DMS153 treated with DMSO at 0.1 percent for 48 hours (cell line): ENCODE data around the gene POLD4.

Experiments
- DNase-seq: peaks from one replicate; lab custom pipeline; 2025; ENCODE audit not compliant: unreplicated experiment; lab: John Stamatoyannopoulos, UW

The POLD4 gene

GRCh38 chr11:67389477-67389876, 36.1 kb upstream of the POLD4 start:
- DNase-seq = peak; percentile 18

- no peak for DNase-seq
These were observed 34.2 kb upstream of the POLD4 start for GRCh38 chr11:67387518-67387917.

- no peak for DNase-seq
These were observed 33.7 kb upstream of the POLD4 start for GRCh38 chr11:67387069-67387468.

GRCh38 chr11:67384851-67385366, 31.6 kb upstream of the POLD4 start:
- no peak for DNase-seq

- DNase-seq = no peak
These were observed 29.2 kb upstream of the POLD4 start for GRCh38 chr11:67382276-67383136.

GRCh38 chr11:67381244-67381972, 28.1 kb upstream of the POLD4 start:
- DNase-seq = no peak

- DNase-seq = no peak
These were observed 26.0 kb upstream of the POLD4 start for GRCh38 chr11:67379061-67380058.

- DNase-seq = no peak
These were observed 25.2 kb upstream of the POLD4 start for GRCh38 chr11:67378544-67378943.

- no peak for DNase-seq
These were observed 23.8 kb upstream of the POLD4 start for GRCh38 chr11:67376873-67377808.

GRCh38 chr11:67376063-67376820, 22.9 kb upstream of the POLD4 start:
- no peak for DNase-seq

- no peak for DNase-seq
These were observed 22.1 kb upstream of the POLD4 start for GRCh38 chr11:67375320-67376055.

- no peak for DNase-seq
These were observed 21.4 kb upstream of the POLD4 start for GRCh38 chr11:67374571-67375281.

GRCh38 chr11:67373648-67374570, 20.6 kb upstream of the POLD4 start:
- no peak for DNase-seq

- DNase-seq = no peak
These were observed 19.8 kb upstream of the POLD4 start, which contains the start of gene CLCF1 for GRCh38 chr11:67372993-67373647. CLCF1 (minus strand) TSS chr11:67373598; CDS start chr11:67373539, 59 bp downstream.

- no peak for DNase-seq
These were observed 19.1 kb upstream of the POLD4 start for GRCh38 chr11:67372321-67372992.
